ENCODE results near the gene NBPF1.
"Not testable (repeated sequence)": the region's sequence is repeated elsewhere in the genome, so short reads cannot be mapped to it uniquely, and the experiment has no call there.

The NBPF1 gene

GRCh38 chr1:16621681-16622315 is 8.4 kb upstream of the NBPF1 start:
- DNase-seq (ENCODE audit: low read depth in 3 of 3), result not testable (repeated sequence)

- no peak for DNase-seq (ENCODE audit: low read depth in 3 of 3)
Measured at GRCh38 chr1:16621300-16621658, 7.9 kb upstream of the NBPF1 start.

- not testable (repeated sequence) for DNase-seq (ENCODE audit: low read depth in 3 of 3)
Measured at GRCh38 chr1:16619803-16620501, 6.6 kb upstream of the NBPF1 start.

GRCh38 chr1:16618719-16619118 is 5.4 kb upstream of the NBPF1 start:
- DNase-seq (ENCODE audit: low read depth in 3 of 3), result no peak

GRCh38 chr1:16617778-16618580 is 4.6 kb upstream of the NBPF1 start:
- no peak for DNase-seq (ENCODE audit: low read depth in 3 of 3)

GRCh38 chr1:16617114-16617631 is 3.8 kb upstream of the NBPF1 start:
- no peak for DNase-seq (ENCODE audit: low read depth in 3 of 3)

GRCh38 chr1:16615253-16616252 is 2.2 kb upstream of the NBPF1 start:
- no peak for DNase-seq (ENCODE audit: low read depth in 3 of 3)

GRCh38 chr1:16614361-16615252 is 1.2 kb upstream of the NBPF1 start:
- no peak for DNase-seq (ENCODE audit: low read depth in 3 of 3)

- DNase-seq (ENCODE audit: low read depth in 3 of 3), result peak in 1 of 3 experiments; percentile 29
Measured at GRCh38 chr1:16612332-16613172, 812 bp downstream of the NBPF1 start.

- DNase-seq (ENCODE audit: low read depth in 3 of 3), result not testable (repeated sequence)
Measured at GRCh38 chr1:16611981-16612331, 1.4 kb downstream of the NBPF1 start.

- not testable (repeated sequence) for DNase-seq (ENCODE audit: low read depth in 3 of 3)
Measured at GRCh38 chr1:16611164-16611563, 2.2 kb downstream of the NBPF1 start.

GRCh38 chr1:16610553-16610952 is 2.8 kb downstream of the NBPF1 start:
- DNase-seq (ENCODE audit: low read depth in 3 of 3), result not testable (repeated sequence)

- DNase-seq (ENCODE audit: low read depth in 3 of 3), result not testable (repeated sequence)
Measured at GRCh38 chr1:16609761-16610160, 3.6 kb downstream of the NBPF1 start.

GRCh38 chr1:16608838-16609560 is 4.4 kb downstream of the NBPF1 start:
- no peak for DNase-seq (ENCODE audit: low read depth in 3 of 3)

- not testable (repeated sequence) for DNase-seq (ENCODE audit: low read depth in 3 of 3)
Measured at GRCh38 chr1:16607853-16608815, 5.2 kb downstream of the NBPF1 start.

- DNase-seq (ENCODE audit: low read depth in 3 of 3), result no peak
Measured at GRCh38 chr1:16607433-16607851, 5.9 kb downstream of the NBPF1 start.

- not testable (repeated sequence) for DNase-seq (ENCODE audit: low read depth in 3 of 3)
Measured at GRCh38 chr1:16606666-16607432, 6.5 kb downstream of the NBPF1 start.

Measured in stimulated activated CD4-positive, alpha-beta T cell treated with anti-CD3 and anti-CD28 coated beads, TNF-alpha, amount 100 ng/mL, for 24 hours (primary cell).